ENCODE data around the gene ACKR4.
A peak's percentile ranks its signal among the peaks of the same experiment; 100 is the strongest.
"Not testable (repeated sequence)": the region's sequence is repeated elsewhere in the genome, so short reads cannot be mapped to it uniquely, and the experiment has no call there.

Gene ACKR4

GRCh38 chr3:132595014-132595413 is 2.1 kb upstream of the ACKR4 start:
- DNase-seq: no peak

- DNase-seq: no peak
Measured at GRCh38 chr3:132596326-132596725, 744 bp upstream of the ACKR4 start.

GRCh38 chr3:132597660-132598059 is 590 bp downstream of the ACKR4 start:
- no peak for DNase-seq

- no peak for DNase-seq
Measured at GRCh38 chr3:132598181-132598580, 1.1 kb downstream of the ACKR4 start.

GRCh38 chr3:132600614-132601013 is 3.5 kb downstream of the ACKR4 start:
- DNase-seq: not testable (repeated sequence)

- no peak for DNase-seq
Measured at GRCh38 chr3:132605374-132605792, 8.3 kb downstream of the ACKR4 start.

- DNase-seq: no peak
Measured at GRCh38 chr3:132606085-132606484, 9.0 kb downstream of the ACKR4 start.

GRCh38 chr3:132606620-132607019 is 9.6 kb downstream of the ACKR4 start:
- DNase-seq: not testable (repeated sequence)

GRCh38 chr3:132615301-132615700 is 18.2 kb downstream of the ACKR4 start:
- not testable (repeated sequence) for DNase-seq

- DNase-seq: no peak
Measured at GRCh38 chr3:132615881-132616280, 18.8 kb downstream of the ACKR4 start.

- DNase-seq: no peak
Measured at GRCh38 chr3:132616780-132617179, 19.7 kb downstream of the ACKR4 start.

- DNase-seq: no peak
Measured at GRCh38 chr3:132622148-132622547, 25.1 kb downstream of the ACKR4 start.

GRCh38 chr3:132622761-132623160 is 25.7 kb downstream of the ACKR4 start:
- DNase-seq: no peak

GRCh38 chr3:132623646-132624045 is 26.6 kb downstream of the ACKR4 start:
- no peak for DNase-seq

GRCh38 chr3:132624790-132625189 is 27.7 kb downstream of the ACKR4 start:
- DNase-seq: no peak

- no peak for DNase-seq
Measured at GRCh38 chr3:132625613-132626012, 28.5 kb downstream of the ACKR4 start.

GRCh38 chr3:132626955-132627354 is 29.9 kb downstream of the ACKR4 start:
- DNase-seq: no peak

GRCh38 chr3:132628157-132628556 is 31.1 kb downstream of the ACKR4 start:
- DNase-seq: no peak

GRCh38 chr3:132629928-132630327 is 32.9 kb downstream of the ACKR4 start:
- DNase-seq: no peak

- DNase-seq: no peak
Measured at GRCh38 chr3:132630612-132631011, 33.5 kb downstream of the ACKR4 start.

- no peak for DNase-seq
Measured at GRCh38 chr3:132635052-132635451, 38.0 kb downstream of the ACKR4 start.

- no peak for DNase-seq
Measured at GRCh38 chr3:132637590-132637989, 40.5 kb downstream of the ACKR4 start.

- DNase-seq: no peak
Measured at GRCh38 chr3:132638706-132639105, 41.6 kb downstream of the ACKR4 start.

- DNase-seq: not testable (repeated sequence)
Measured at GRCh38 chr3:132641427-132641826, 44.4 kb downstream of the ACKR4 start.

GRCh38 chr3:132641837-132642538 is 44.9 kb downstream of the ACKR4 start:
- peak; percentile 70 to 72 for DNase-seq
